GM12892 (cell line): ENCODE data around the gene GALNT10.

Experiments
- POLR2A ChIP-seq: IDR thresholded peaks from 2 replicates; pipeline ENCODE4 v1.6.1; 2011; ENCODE audit warnings: low read depth, low read length, control low read depth
- POLR2AphosphoS5 ChIP-seq: IDR thresholded peaks from 2 replicates; pipeline ENCODE4 v1.6.1; 2011; ENCODE audit warnings: low read depth, low read length, control low read depth
- TAF1 ChIP-seq: IDR thresholded peaks from 2 replicates; pipeline ENCODE4 v1.6.1; 2011; ENCODE audit warnings: low read depth, mild to moderate bottlenecking, control low read depth, low read length, borderline replicate concordance

GRCh38 chr5:154352960-154353548 is 162.5 kb downstream of the GALNT10 start:
- TF ChIP-seq POLR2A (no peak), TAF1 (no peak), POLR2AphosphoS5 (no peak)
